ENCODE data around the gene PDE4D.

Gene PDE4D

DNA sequence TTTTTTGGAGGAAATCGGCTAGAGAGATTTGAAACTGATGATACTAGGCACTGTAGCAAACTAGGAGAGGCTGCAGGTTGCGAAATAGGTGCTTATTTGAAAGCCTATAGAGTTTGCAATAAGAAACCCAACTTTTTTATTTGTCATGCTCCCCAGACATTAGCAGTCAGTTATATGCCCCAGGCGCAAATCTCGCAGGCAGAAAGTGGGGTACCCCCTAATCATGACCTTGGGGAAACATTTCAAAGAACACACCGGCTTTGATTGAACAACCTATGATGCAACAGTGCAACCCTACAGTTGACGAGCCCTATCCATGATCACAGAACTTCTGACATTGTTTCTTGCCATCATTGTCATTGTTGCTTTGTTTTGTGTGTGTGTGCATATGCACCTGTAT lies 800.2 kb downstream of the PDE4D start:
- TF ChIP-seq EZH2 (optimal IDR thresholded peaks at IDR 0.05; ENCODE audit: low read depth, low read length), result no peak
- TF ChIP-seq EZH2phosphoT487 (IDR thresholded peaks at IDR 0.05; ENCODE audit: low read length), result no peak
- Histone ChIP-seq H3K79me2 (ENCODE audit: low read length) (no peaks in the 10 kb centered on the region), H3K9me3 (replicated peaks; ENCODE audit: insufficient read depth, low read length) (no peaks in the 10 kb centered on the region), H4K20me1 (ENCODE audit: insufficient read depth, low read length) (no peaks in the 10 kb centered on the region), H3K4me1 (ENCODE audit: low read length) (no peaks in the 10 kb centered on the region), H3K4me3 (ENCODE audit: low read length) (no peak overlapping the region), H3K27ac (ENCODE audit: low read length) (no peak overlapping the region), H3K4me2 (ENCODE audit: low read depth, low read length) (no peak overlapping the region), H2AFZ (ENCODE audit: low read length) (no peak overlapping the region), H3K27me3 (replicated peaks; ENCODE audit: insufficient read depth, low read length) (no peaks in the 10 kb centered on the region), H3F3A (ENCODE audit: insufficient read depth, low read length) (no peaks in the 10 kb centered on the region), H3K9me2 (replicated peaks; ENCODE audit: insufficient read depth, low read length) (no peaks in the 10 kb centered on the region), H3K9ac (ENCODE audit: low read length) (no peak overlapping the region), H3K36me3 (replicated peaks; ENCODE audit: insufficient read depth, low read length) (no peaks in the 10 kb centered on the region)
- DNase-seq, result no peak

DNA sequence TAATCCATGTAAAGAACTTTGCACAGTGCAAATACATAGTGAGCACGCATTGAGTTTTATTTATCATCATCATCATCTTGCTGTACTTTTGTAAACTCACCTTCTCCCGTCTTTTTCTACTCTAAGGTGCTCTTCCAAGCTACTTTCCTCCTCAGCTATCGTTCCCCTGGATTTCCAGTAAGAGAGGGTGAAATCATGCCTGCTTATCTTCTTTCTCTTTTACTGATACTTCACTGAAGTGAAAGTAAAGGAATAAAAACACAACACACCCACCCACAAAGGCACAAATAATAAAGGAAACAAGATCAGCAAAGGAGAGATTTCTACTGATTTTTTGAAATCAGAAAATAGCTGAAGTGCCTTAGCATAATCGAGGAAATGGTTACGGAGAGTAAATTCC lies 800.8 kb downstream of the PDE4D start:
- Histone ChIP-seq H3K9me3 (replicated peaks; ENCODE audit: insufficient read depth, low read length) (no peaks in the 10 kb centered on the region), H3K27ac (ENCODE audit: low read length) (no peak overlapping the region), H4K20me1 (ENCODE audit: insufficient read depth, low read length) (no peaks in the 10 kb centered on the region), H3K79me2 (ENCODE audit: low read length) (no peaks in the 10 kb centered on the region), H3K4me1 (ENCODE audit: low read length) (no peaks in the 10 kb centered on the region), H3K27me3 (replicated peaks; ENCODE audit: insufficient read depth, low read length) (no peaks in the 10 kb centered on the region), H2AFZ (ENCODE audit: low read length) (no peak overlapping the region), H3K36me3 (replicated peaks; ENCODE audit: insufficient read depth, low read length) (no peaks in the 10 kb centered on the region), H3K9me2 (replicated peaks; ENCODE audit: insufficient read depth, low read length) (no peaks in the 10 kb centered on the region), H3F3A (ENCODE audit: insufficient read depth, low read length) (no peaks in the 10 kb centered on the region), H3K4me3 (ENCODE audit: low read length) (no peak overlapping the region), H3K9ac (ENCODE audit: low read length) (no peak overlapping the region), H3K4me2 (ENCODE audit: low read depth, low read length) (no peak overlapping the region)
- no peak for TF ChIP-seq EZH2 (optimal IDR thresholded peaks at IDR 0.05; ENCODE audit: low read depth, low read length)
- TF ChIP-seq, protein P1, sequence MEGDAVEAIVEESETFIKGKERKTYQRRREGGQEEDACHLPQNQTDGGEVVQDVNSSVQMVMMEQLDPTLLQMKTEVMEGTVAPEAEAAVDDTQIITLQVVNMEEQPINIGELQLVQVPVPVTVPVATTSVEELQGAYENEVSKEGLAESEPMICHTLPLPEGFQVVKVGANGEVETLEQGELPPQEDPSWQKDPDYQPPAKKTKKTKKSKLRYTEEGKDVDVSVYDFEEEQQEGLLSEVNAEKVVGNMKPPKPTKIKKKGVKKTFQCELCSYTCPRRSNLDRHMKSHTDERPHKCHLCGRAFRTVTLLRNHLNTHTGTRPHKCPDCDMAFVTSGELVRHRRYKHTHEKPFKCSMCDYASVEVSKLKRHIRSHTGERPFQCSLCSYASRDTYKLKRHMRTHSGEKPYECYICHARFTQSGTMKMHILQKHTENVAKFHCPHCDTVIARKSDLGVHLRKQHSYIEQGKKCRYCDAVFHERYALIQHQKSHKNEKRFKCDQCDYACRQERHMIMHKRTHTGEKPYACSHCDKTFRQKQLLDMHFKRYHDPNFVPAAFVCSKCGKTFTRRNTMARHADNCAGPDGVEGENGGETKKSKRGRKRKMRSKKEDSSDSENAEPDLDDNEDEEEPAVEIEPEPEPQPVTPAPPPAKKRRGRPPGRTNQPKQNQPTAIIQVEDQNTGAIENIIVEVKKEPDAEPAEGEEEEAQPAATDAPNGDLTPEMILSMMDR (IDR thresholded peaks at IDR 0.05; ENCODE audit: low read length), result no peak
- no peak for DNase-seq

DNA sequence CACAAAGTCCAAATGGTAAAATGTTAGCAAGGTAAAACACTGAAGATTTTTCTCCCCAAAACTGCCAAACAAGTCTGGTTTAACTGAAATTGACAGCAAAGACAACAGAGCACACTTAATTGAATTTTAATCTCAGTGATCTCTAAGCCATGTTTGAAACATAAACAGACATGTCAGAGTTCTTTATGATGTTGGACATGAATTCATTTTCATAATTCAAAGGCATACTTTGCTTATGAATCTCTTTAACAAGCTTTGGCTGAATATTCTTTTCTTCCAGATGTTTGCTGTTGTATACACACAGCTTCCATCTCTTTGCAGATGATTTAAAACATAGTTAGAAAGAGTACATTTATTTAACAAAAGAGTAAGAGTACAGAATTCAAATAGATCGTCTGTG lies 801.6 kb downstream of the PDE4D start:
- Histone ChIP-seq H3K9me2 (replicated peaks; ENCODE audit: insufficient read depth, low read length) (no peaks in the 10 kb centered on the region), H3K9ac (ENCODE audit: low read length) (no peak overlapping the region), H3K79me2 (ENCODE audit: low read length) (no peaks in the 10 kb centered on the region), H3K4me2 (ENCODE audit: low read depth, low read length) (no peak overlapping the region), H3K4me3 (ENCODE audit: low read length) (no peak overlapping the region), H3K4me1 (ENCODE audit: low read length) (no peaks in the 10 kb centered on the region), H3K27me3 (replicated peaks; ENCODE audit: insufficient read depth, low read length) (no peaks in the 10 kb centered on the region), H2AFZ (ENCODE audit: low read length) (no peak overlapping the region), H4K20me1 (ENCODE audit: insufficient read depth, low read length) (no peaks in the 10 kb centered on the region), H3K27ac (ENCODE audit: low read length) (no peak overlapping the region), H3K9me3 (replicated peaks; ENCODE audit: insufficient read depth, low read length) (no peaks in the 10 kb centered on the region), H3K36me3 (replicated peaks; ENCODE audit: insufficient read depth, low read length) (no peaks in the 10 kb centered on the region), H3F3A (ENCODE audit: insufficient read depth, low read length) (no peaks in the 10 kb centered on the region)
- TF ChIP-seq EZH2 (optimal IDR thresholded peaks at IDR 0.05; ENCODE audit: low read depth, low read length), result no peak
- TF ChIP-seq EZH2phosphoT487 (IDR thresholded peaks at IDR 0.05; ENCODE audit: low read length), result no peak
- TF ChIP-seq, protein P1 (IDR thresholded peaks at IDR 0.05; ENCODE audit: low read length), result no peak
- no peak for DNase-seq

DNA sequence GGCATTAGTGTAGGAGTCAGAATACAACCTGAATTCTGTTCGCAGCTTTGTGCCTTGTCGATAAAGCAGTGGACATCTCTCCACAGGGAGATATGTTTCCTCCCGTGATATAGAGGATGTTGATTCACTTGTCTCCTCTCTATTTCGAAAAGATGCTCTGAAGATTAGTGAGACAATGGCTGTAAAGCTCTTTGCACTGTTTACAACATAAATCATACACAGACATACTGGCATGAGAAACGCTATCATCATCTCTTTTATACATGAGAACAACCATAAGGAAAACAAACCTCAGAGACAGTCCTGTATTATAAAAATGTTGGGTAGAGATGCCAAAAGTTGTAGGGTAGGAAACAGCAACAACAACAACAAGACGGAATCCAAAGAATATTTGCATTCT lies 803.2 kb downstream of the PDE4D start:
- H3K27me3 ChIP-seq (replicated peaks; ENCODE audit: insufficient read depth, low read length), result no peaks in the 10 kb centered on the region
- TF ChIP-seq EZH2 (optimal IDR thresholded peaks at IDR 0.05; ENCODE audit: low read depth, low read length) (no peak), EZH2phosphoT487 (IDR thresholded peaks at IDR 0.05; ENCODE audit: low read length) (no peak)
- TF ChIP-seq, protein P1 (IDR thresholded peaks at IDR 0.05; ENCODE audit: low read length), result no peak
- H3K9ac ChIP-seq (ENCODE audit: low read length), result no peak overlapping the region
- no peaks in the 10 kb centered on the region for H3F3A ChIP-seq (ENCODE audit: insufficient read depth, low read length)
- no peak overlapping the region for H3K4me2 ChIP-seq (ENCODE audit: low read depth, low read length)
- no peaks in the 10 kb centered on the region for H3K79me2 ChIP-seq (ENCODE audit: low read length)
- H3K27ac ChIP-seq (ENCODE audit: low read length), result no peak overlapping the region
- no peak overlapping the region for H2AFZ ChIP-seq (ENCODE audit: low read length)
- H3K4me3 ChIP-seq (ENCODE audit: low read length), result no peak overlapping the region
- DNase-seq, result no peak
- no peaks in the 10 kb centered on the region for H3K4me1 ChIP-seq (ENCODE audit: low read length)
- H3K9me2 ChIP-seq (replicated peaks; ENCODE audit: insufficient read depth, low read length), result no peaks in the 10 kb centered on the region
- H3K36me3 ChIP-seq (replicated peaks; ENCODE audit: insufficient read depth, low read length), result no peaks in the 10 kb centered on the region
- no peaks in the 10 kb centered on the region for H4K20me1 ChIP-seq (ENCODE audit: insufficient read depth, low read length)
- no peaks in the 10 kb centered on the region for H3K9me3 ChIP-seq (replicated peaks; ENCODE audit: insufficient read depth, low read length)

Measured in MM.1S (cell line).